Cardiac muscle cell (in vitro differentiated cells and primary cell): ENCODE results near the gene ZFP69B. TPM values are rescaled to one million over a fixed set of nuclear protein-coding genes. Genes with fewer than 3 reads are reported as not detected.

Experiments
- DNase-seq, 2 donors: peaks; one replicate each; pipeline versions ENCODE4 v3.0.0 to v3.0.0-alpha.2; 2010 to 2017; ENCODE audit warnings: low read depth in 1 of 2, low spot score in 1 of 2
- H3K27ac ChIP-seq: fragments of 200-600 bp; sonication (generic); 2 replicates; pipeline ENCODE4 v1.5.1; 2016
- H3K27me3 ChIP-seq: fragments of 200-600 bp; sonication (generic); 2 replicates; pipeline ENCODE4 v1.6.0; 2016; ENCODE audit warnings: control low read depth
- H3K36me3 ChIP-seq: fragments of 200-600 bp; sonication (generic); 2 replicates; pipeline ENCODE4 v1.5.1; 2016; ENCODE audit warnings: control low read depth
- H3K4me1 ChIP-seq: fragments of 200-600 bp; sonication (generic); 2 replicates; pipeline ENCODE4 v1.8.1; 2017; ENCODE audit warnings: low read depth, mild to moderate bottlenecking, mixed run types
- H3K4me3 ChIP-seq: fragments of 200-600 bp; sonication (generic); 2 replicates; pipeline ENCODE4 v1.5.1; 2016; ENCODE audit warnings: mild to moderate bottlenecking
- H3K9me3 ChIP-seq: fragments of 200-600 bp; sonication (generic); 2 replicates; pipeline ENCODE4 v1.5.1; 2017; ENCODE audit warnings: low read depth, mild to moderate bottlenecking, control low read depth
- CTCF ChIP-seq: IDR thresholded peaks from 2 replicates; pipeline ENCODE4 v1.5.1; 2012; ENCODE audit warnings: low read depth, mild to moderate bottlenecking, low read length
- polyA plus RNA-seq: library from polyadenylated mRNA; unstranded; fragments of >200 nt; fragmentation: Nextera tagmentation; extraction: Ambion mirVana; gene quantifications from 2 replicates; pipeline ENCODE4 v1.2.1, GENCODE V29; 2016
- total RNA-seq: library from RNA; depleted of rRNA; stranded (reverse); fragments of >200 nt; gene quantifications from 2 replicates; pipeline ENCODE4 v1.2.3, GENCODE V29; 2016

The ZFP69B gene
- total RNA-seq = 2.3 and 2.7 TPM in 2 replicates
- 3.2 and 3.7 TPM in 2 replicates for polyA plus RNA-seq

GRCh38 chr1:40449684-40450494 lies at the start of gene ZFP69B:
Gene ZFP69B, plus strand, starts transcription at chr1:40450476. Its CDS starts 486 bp downstream, at chr1:40450962.
- Histone ChIP-seq H3K4me1 (no peaks in the 10 kb centered on the region), H3K27me3 (no peaks in the 10 kb centered on the region), H3K4me3 (peak within 1 kb of the TSS; percentile 78), H3K36me3 (no peaks in the 10 kb centered on the region), H3K27ac (peak within 1 kb of the TSS; percentile 81), H3K9me3 (no peaks in the 10 kb centered on the region)
- TF ChIP-seq CTCF = peak; percentile 5
- DNase-seq = peak; percentile 95 to 97

GRCh38 chr1:40401473-40402201 lies 48.6 kb upstream of the ZFP69B start:
- H3K4me3 ChIP-seq = no peak overlapping the region
- no peaks in the 10 kb centered on the region for H3K27me3 ChIP-seq
- H3K4me1 ChIP-seq = no peaks in the 10 kb centered on the region
- DNase-seq = no peak
- H3K36me3 ChIP-seq = no peaks in the 10 kb centered on the region
- TF ChIP-seq CTCF = no peak
- H3K27ac ChIP-seq = no peak overlapping the region
- no peaks in the 10 kb centered on the region for H3K9me3 ChIP-seq

DNA sequence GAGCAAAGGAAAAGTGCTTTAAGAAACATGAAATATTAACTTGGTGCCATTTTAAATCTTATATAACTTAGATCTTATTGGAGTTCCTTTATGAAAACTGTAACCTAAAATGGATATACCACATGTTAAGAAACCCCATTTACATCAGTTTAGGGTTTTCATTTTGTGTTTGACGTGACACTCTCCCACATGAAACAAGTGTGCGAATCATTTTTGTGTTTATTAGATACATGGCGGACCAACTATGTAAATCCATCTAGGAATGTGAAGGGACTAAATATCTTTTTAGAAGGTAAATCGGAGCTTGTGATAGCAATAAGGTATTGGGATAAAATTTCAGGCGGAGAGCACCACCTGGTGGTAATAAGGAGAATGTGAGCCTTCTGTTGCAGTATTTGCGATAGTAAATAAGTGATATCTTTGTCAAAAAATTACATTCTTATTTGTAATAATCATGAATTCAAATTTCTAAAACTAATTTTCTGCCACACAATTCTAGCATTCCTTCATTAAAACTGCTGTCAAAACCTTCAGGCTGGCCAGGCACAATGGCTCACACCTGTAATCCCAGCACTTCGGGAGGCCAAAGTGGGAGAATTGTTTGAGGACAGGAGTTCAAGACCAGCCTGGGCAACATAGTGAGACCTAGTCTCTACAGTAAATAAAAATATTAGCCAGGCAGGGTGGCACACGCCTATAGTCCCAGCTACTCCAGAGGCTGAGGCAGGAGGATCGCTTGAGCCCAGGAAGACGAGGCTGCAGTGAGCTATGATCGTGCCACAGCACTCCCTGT lies 45.4 kb upstream of the ZFP69B start:
- H3K9me3 ChIP-seq = no peaks in the 10 kb centered on the region

DNA sequence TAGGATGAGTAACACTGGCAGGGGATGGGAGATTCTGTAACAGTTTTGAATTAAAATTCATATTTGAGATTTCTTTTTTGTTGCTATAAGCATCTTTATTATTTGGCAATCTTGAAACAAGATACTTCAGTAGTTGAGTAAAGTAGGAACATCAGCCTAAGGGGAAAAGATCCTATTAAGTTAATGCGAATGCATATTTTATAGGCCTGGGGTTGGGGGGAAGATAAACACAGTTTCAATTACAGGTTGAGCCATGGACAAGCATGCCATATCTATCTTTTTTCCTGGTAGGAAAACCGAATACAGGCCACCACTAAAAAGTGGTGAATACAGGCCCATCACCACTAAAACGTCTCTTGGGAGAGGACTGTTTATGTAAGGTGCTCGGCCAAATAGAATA lies 44.5 kb upstream of the ZFP69B start:
- H3K27me3 ChIP-seq = no peaks in the 10 kb centered on the region
- H3K4me1 ChIP-seq = no peaks in the 10 kb centered on the region
- TF ChIP-seq CTCF = no peak
- no peak overlapping the region for H3K27ac ChIP-seq
- no peaks in the 10 kb centered on the region for H3K9me3 ChIP-seq
- H3K36me3 ChIP-seq = no peaks in the 10 kb centered on the region
- H3K4me3 ChIP-seq = no peak overlapping the region
- DNase-seq = no peak

More for the DNA sequence above, 45.4 kb upstream of the ZFP69B start:
- no peaks in the 10 kb centered on the region for H3K27me3 ChIP-seq
- H3K4me3 ChIP-seq = no peak overlapping the region
- peak; percentile 68 for TF ChIP-seq CTCF
- no peak overlapping the region for H3K27ac ChIP-seq
- no peaks in the 10 kb centered on the region for H3K4me1 ChIP-seq
- peak; percentile 56 to 77 for DNase-seq
- no peaks in the 10 kb centered on the region for H3K36me3 ChIP-seq

DNA sequence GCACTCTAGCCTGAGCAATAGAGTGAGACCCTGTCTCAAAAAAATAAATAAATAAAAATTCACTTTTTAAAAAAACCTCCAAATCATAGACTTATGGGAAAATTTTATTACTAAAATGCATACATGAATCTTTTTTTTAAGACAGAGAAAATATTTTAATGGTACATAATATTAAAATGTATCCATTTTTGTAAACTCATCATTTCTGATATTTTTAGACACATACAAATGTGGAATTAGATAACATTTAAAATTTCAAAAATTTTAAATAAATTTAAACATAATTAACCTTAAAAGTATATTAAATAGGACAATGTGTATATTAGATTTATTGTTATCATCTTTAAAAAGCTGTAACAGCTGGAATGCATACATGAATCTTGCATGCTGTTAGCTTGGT lies 42.8 kb upstream of the ZFP69B start:
- TF ChIP-seq CTCF = no peak
- Histone ChIP-seq H3K4me3 (no peak overlapping the region), H3K4me1 (no peaks in the 10 kb centered on the region), H3K27me3 (no peaks in the 10 kb centered on the region), H3K36me3 (no peaks in the 10 kb centered on the region), H3K27ac (no peak overlapping the region), H3K9me3 (no peaks in the 10 kb centered on the region)
- DNase-seq = no peak
